OCI-LY7 (cell line): ENCODE measurements around the gene SCAMP2.

Experiments
- CTCF ChIP-seq: fragments of 200-600 bp; sonication (generic); conservative IDR thresholded peaks from 2 replicates; pipeline ENCODE4 v1.5.1; 2014; ENCODE audit warnings: mild to moderate bottlenecking, antibody characterized with exemption, low read length, moderate library complexity, mixed read lengths
- EZH2phosphoT487 ChIP-seq: fragments of 200-600 bp; sonication (generic); IDR thresholded peaks from 2 replicates; pipeline ENCODE4 v1.6.1; 2018; ENCODE audit warnings: low read depth, borderline replicate concordance, mild to moderate bottlenecking, mixed run types, antibody characterized with exemption, low read length, moderate library complexity, mixed read lengths

GRCh38 chr15:74843891-74844299, 29.3 kb downstream of the SCAMP2 start:
- no peak for TF ChIP-seq EZH2phosphoT487
- no peak for TF ChIP-seq CTCF
